GM21515 (cell line): ENCODE measurements around the gene RAPGEF6.
A peak's percentile ranks its signal among the peaks of the same experiment; 100 is the strongest.
"Not testable (repeated sequence)": the region's sequence is repeated elsewhere in the genome, so short reads cannot be mapped to it uniquely, and the experiment has no call there.

Source experiments
- ATAC-seq: cut with Tn5 transposase; IDR thresholded peaks from one replicate; pipeline ENCODE4 v1.9.1; 2021; ENCODE audit not compliant: unreplicated experiment

The RAPGEF6 gene

DNA sequence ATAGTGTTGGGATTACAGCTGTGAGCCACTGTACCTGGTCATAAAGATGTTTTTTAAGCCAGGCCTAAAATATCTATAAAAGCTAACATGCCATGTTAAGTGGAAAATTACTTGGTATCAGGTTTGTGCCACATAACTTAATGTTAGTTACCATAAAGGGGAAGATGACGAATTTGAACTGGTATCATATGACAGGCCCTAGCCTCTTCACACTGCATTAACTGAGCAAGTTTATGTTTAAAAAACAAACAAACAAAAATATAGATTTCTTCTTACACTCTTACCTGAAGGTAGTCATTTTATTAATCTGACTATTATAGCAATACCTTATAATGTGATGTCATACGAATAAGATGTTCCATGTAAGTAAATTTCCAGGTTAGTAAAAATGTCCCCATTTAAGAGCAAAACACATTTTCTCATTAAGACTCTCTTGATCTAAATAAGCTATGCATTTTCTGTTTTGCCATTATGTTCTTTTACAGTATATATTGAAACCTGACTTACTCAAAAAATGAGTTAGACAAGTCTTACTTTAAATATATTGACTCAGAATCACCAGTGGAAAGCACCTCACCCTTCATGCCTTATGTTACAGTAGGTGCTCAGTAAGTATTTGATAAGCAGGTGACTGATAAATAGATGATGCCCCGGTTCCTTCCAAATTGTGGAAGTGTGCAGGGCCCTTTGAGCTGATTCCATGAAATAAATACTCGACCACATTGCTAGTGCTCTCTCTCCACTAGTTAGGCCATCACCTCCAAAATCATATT, 245.7 kb downstream of the RAPGEF6 start:
- ATAC-seq = no peak

DNA sequence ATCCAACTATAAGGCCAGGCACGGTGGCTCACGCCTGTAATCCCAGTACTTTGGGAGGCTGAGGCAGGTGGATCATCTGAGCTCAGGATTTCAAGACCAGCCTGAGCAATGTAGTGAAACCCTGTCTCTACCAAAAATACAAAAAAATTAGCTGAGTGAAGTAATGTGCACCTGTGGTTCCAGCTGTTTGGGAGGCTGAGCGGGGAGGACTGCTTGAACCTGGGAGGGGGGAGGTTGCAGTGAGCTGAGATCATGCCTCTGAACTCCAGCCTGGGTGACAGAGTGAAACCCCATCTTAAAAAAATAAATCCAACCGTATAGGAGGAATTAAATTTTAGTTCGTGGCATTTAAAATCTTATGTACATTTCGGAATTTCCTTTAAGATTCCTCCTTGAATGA, 247.8 kb downstream of the RAPGEF6 start:
- no peak for ATAC-seq

DNA sequence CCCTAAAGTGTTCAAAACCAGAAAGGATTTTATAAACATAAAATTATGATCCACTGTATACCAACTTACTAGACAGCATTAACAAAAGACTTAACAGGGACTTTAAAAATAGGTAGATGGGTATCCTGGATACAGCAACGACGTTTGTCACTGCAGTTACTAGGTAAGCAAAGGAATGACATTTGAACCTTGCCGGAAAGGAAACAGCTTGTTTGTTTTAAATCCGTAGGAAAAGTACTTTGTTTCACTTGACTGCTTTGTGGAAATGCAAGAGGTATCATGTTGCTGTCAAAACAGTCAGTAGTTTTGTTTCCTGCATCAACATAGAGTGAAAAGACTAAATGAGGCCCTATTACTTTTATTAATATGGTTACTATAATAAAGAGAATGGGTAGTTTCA, 248.2 kb downstream of the RAPGEF6 start:
- no peak for ATAC-seq

DNA sequence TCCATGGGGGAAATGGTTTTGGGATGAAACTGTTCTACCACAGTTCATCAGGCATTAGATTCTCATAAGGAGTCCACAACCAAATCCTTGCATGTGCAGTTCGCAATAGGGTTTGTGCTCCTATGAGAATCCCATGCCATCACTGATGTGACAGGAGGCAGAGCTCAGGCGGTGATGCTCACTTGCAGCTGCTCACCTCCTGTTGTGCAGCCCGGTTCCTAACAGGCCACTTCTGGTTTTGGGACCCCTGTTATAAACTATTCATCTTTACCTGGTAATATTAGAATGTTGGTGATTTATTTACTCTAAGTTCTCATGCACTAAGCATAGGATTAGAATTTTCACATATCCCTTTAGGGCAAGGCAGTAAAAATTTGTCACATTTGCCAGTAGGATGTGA, 248.9 kb downstream of the RAPGEF6 start:
- no peak for ATAC-seq

DNA sequence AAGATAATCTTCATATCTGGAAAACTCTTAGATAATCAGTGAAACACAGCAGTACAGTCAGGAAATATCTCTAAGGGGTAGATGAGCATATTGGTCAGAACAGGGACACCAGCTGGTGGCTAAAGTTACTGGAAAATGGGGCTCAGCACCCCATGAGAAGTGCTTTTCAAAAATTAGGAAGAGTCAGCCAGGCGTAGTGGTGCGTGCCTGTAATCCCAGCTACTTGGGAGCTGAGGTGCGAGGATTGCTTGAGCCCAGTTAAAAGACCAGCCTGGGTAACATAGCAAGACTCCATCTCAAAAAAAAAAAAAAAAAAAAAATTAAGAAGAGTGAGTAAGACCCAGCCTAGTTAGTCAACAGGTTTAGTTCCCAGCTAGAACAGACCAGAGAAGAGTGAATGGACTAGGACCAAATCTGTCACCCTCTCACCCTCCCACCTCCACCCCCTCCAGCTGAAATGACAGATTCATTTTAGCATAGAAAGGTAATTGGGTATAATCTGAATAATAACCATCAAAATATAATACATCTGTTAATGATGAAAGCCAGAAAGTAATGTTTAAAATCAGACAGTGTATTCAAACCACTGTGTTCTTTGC, 250.3 kb downstream of the RAPGEF6 start:
- ATAC-seq = no peak

DNA sequence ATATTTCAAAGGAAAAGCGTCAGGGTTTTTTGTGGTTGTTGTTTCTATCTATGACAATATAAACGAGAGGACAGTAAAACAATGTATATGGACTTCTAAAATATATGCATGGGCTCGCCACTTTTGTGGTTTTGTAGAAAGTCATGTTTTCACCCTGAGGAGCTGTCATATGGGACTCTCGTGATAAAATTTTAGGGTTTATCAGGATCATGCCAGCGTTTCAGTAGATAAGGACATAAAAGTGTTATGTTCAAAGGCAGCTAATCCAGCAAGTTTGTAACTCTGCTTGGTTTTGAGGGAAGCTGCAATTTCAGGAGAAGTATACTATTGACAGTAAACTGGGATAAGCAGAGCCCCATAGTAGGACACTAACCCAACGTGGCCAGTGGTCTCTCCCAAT, 250.9 kb downstream of the RAPGEF6 start:
- ATAC-seq = no peak

DNA sequence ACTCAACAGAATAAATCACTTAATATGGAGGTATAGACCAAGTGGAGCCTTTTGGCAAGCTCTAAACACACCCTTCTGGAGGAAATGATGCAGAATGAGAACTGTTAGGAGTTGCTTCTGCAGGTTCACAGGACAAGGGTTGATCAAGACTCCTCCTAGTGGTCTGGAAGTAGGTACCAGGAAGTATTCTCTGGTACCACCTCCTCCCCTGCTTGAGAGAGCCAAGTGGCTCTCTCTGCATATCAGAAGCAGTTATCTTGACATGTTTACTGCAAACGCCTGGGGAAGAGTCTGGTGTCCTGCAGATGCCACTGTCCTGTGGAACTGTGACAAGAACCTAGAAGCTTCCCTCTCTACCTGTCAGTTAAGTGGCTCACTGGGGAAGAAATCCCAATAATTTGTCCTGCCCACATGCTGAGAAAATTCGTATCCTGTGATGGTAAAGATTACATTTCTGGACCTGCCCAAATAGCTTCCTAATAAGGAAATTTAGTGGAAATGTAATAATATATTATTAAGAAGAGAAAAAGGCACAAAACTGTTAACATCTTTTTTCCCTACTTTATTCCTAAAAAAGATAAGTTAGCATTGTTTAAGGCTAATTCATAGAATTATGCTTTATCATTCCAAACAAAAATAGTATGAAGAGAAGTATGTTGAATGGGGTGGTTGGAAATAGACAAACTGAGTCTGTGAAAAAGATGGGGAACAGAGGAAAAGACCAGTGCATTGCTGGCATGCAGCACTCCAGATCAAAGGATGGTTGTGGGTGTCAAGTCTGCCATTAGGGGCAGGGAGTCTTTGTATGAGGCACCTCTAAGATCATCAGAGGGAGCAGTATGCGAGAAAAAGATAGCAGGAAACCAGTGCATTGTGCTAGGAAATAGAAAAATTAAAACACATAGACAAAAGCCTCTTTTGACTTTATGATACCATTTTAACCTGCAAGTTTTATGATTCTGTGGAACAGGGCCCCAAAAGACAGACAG, 252.3 kb downstream of the RAPGEF6 start:
- ATAC-seq = peak; percentile 63

DNA sequence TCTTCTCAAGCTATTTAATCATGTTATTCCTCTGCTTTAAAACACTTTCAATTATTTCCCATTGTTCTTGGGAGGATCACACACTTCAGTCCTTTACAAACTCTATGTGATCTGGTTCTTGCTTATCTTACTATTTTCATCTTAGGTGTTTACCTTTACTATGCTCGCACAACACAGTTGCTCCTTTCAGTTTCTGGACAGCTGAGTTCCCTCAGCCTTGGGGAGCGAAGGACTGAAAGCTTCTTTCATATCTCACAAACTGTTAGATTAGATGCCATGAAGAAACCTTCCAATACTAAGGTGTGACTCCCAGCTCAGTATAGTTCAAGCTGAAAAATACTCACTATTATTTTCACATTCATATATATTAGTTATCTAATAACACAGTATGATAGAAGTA, 253.3 kb downstream of the RAPGEF6 start:
- ATAC-seq = peak; percentile 62

DNA sequence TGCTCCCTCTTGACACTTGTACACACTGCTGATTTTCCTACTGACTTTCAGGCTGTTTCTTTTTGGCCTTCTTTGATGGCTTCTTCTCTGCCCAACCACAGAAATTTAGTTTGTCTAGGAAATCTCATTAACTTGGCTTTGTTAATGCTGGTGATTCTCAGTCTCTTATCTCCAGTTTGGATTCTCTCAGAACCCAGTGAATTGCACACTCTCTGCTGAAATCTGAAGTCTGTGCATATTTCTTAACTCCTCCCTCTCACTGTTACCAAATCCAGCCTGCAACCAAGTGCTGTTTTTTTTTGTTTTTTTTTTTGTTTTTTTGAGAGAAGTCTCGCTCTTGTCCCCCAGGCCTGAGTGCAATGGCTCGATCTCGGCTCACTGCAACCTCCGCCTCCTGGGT, 254.0 kb downstream of the RAPGEF6 start:
- ATAC-seq = no peak

DNA sequence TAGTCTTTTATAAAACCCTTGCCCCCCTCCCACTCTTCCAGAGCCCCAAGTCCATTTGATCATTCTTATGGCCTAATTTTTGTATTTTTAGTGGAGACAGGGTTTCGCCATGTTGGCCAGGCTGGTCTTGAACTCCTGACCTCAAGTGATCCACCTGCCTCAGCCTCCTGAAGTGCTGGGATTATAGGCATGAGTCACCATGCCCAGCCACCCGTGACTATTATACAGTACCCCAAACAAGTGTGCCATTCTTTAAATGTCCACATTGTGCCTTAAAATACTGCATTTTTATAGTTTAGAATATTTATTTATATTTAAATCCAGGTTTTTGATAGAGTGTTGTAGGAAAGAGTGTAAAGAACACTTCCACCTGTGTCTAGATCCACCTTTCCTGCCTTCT, 254.8 kb downstream of the RAPGEF6 start:
- not testable (repeated sequence) for ATAC-seq

DNA sequence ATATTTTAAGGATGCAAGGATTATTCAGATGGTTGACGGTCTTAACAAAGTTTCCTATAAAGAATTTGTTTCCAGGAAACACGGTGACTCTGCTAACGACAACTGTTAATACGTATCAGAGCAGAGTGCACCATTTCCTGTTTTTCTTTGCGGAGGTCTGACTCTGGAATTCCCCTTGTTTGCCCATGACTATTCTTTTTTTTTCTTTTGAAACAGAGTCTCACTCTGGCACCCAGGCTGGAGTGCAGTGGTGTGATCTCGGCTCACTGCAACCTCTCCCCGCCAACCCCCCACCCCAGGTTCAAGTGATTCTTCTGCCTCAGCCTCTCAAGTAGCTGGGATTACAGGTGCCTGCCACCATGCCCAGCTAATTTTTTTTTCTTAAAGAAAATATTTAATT, 255.3 kb downstream of the RAPGEF6 start:
- ATAC-seq = peak; percentile 28

DNA sequence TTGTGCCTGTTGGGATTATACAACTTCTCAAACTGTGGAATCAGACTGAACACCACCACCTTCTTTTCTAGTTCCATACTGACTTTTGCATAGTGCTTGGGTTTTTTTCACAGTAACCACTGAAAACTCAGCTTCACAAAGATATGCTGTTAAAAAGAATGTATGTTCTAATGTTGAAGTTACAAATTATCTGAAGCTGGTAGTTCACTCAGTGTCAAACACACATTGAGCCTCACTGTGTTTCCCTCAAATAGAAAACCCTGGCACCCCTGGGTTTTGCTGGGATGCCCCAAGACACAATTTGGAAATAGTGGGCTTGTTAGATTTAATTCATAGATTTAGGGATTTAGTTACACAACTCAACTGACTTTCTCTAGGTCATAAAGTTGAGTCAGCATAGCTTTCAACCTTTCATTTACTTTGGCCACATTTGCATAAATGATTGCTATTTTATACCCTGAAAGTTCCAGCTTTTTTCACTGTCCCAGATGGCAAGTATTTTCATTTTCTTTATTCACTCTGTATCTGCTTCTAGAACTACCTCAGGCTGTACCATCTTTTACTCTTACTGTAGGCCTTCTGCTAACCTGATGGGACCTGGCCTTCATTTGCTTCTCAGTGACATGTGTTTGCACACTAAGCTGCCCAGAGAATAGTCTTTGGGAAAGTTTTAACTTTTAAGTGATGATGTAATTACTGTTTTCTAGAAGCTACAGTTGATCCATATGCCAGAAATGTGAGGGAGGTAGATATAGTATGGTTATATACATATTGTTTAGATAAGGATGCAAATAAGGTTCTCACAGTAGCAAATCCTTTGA, 256.1 kb downstream of the RAPGEF6 start:
- ATAC-seq = peak; percentile 19

DNA sequence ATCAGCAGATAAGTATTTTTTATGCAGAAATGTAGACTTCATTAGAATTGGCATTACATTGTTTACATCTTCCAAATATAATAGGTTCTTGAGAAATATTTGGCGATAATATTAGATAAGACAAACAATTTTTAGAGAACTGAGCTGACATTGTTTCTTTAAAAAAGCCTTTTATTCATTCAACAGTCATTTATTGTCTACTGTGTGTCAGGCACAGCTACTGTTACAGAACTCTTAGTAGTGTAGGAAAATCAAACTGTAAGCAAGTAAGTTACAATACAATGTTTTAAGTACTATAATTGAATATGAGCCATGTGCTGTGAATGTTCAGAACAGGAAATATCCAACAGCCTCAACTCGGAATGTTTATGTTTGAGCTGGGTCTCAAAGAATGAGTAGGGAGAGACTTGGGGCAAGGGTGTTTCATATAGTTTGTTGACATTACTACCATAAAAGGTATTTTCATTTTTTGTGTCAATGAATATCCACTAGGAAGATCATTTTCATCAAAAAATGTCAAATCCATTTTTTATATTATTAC, 257.2 kb downstream of the RAPGEF6 start:
- ATAC-seq = no peak

DNA sequence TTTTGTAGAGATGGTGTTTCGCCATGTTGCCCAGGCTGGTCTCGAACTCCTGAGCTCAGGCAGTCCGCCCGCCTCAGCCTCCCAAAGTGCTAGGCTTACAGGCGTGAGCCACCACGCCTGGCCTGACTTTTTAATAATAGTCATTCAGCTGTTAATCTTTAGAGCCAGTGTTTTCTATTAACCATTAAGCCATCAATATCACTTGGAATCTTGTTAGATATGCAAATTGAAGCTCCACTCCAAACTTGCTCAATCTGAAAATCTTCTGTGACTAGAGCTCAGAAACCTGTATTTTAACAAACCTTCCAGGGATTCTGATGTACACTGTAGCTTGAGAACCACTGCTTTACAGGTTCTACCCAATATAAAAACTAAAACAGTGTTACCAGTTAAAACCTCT, 257.7 kb downstream of the RAPGEF6 start:
- ATAC-seq = no peak

DNA sequence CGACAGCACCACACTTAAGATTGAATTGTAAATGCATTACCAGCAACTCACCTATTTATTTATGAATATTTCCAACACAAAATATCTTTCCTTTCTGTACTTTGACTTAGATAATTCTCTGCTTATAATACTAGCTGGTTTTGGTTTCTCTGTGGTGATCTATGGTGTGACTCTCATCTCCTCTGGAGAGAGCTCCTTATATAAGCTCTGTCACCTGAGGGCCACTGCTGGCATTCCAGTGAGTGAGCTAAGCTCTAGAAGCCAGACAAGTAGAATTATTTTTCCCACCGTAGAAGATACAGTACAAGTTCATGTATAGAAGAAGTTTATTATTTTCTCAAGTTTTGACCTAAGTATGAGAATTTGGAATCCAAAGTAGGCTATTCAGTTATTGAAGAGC, 259.7 kb downstream of the RAPGEF6 start:
- ATAC-seq = peak; percentile 33
